Natural killer cell (primary cell): Measurements from ENCODE around the gene IGF2R. TPM values are rescaled to one million over a fixed set of nuclear protein-coding genes. Genes with fewer than 3 reads are reported as not detected.

ENCODE experiments used
- ATAC-seq, 3 donors: fragments of 150-1000 bp in 2 of 3; fragments of 200-7000 bp in 1 of 3; cut with Tn5 transposase; 1 replicate in 1 of 3; 2 replicates in 2 of 3; pipeline ENCODE4 v1.10.0; 2021; ENCODE audit warnings: mild to moderate bottlenecking in 2 of 3, moderate library complexity in 2 of 3
- DNase-seq, 2 donors: peaks; one replicate each; pipeline versions ENCODE4 v3.0.0 to v3.0.0-alpha.2; 2013 to 2021; ENCODE audit warnings: mixed read lengths in 1 of 2
- H3K27ac ChIP-seq: one replicate; pipeline ENCODE4 v1.5.1; 2013; ENCODE audit warnings: mild to moderate bottlenecking, low read length
- H3K27me3 ChIP-seq: one replicate; pipeline ENCODE4 v1.6.1; 2013; ENCODE audit warnings: low read length; ENCODE audit not compliant: control insufficient read depth, insufficient read depth
- H3K36me3 ChIP-seq: one replicate; pipeline ENCODE4 v1.6.1; 2013; ENCODE audit warnings: low read length; ENCODE audit not compliant: control insufficient read depth, insufficient read depth
- H3K4me1 ChIP-seq: one replicate; pipeline ENCODE4 v1.6.1; 2013; ENCODE audit warnings: low read length; ENCODE audit not compliant: control insufficient read depth, insufficient read depth
- H3K4me3 ChIP-seq: one replicate; pipeline ENCODE4 v1.5.1; 2013; ENCODE audit warnings: low read length
- H3K9me3 ChIP-seq: one replicate; pipeline ENCODE4 v1.6.1; 2013; ENCODE audit warnings: low read length; ENCODE audit not compliant: control insufficient read depth, insufficient read depth
- H3K27ac Mint-ChIP-seq, 2 donors: one replicate each; pipeline ENCODE4 v1.8.0; 2022; ENCODE audit warnings: mild to moderate bottlenecking in 2 of 2, mixed read lengths in 2 of 2, moderate library complexity in 1 of 2
- H3K27me3 Mint-ChIP-seq, 2 donors: one replicate each; pipeline ENCODE4 v1.8.0; 2022; ENCODE audit warnings: low read depth in 2 of 2, mixed read lengths in 2 of 2
- H3K36me3 Mint-ChIP-seq: one replicate; pipeline ENCODE4 v1.8.0; 2022; ENCODE audit warnings: mixed read lengths
- H3K4me1 Mint-ChIP-seq, 2 donors: one replicate each; pipeline ENCODE4 v1.8.0; 2022; ENCODE audit warnings: mixed read lengths in 2 of 2
- H3K4me3 Mint-ChIP-seq: one replicate; pipeline ENCODE4 v1.8.0; 2022; ENCODE audit warnings: mild to moderate bottlenecking, moderate library complexity, mixed read lengths
- H3K9me3 Mint-ChIP-seq, 2 donors: one replicate each; pipeline ENCODE4 v1.8.0; 2022; ENCODE audit warnings: mixed read lengths in 2 of 2
- WGBS: methylation state at CpG from one replicate; pipeline ENCODE4 v1.1.7; 2013; ENCODE audit warnings: missing lambda C conversion rate; ENCODE audit not compliant: insufficient coverage; 5-methylcytosine and 5-hydroxymethylcytosine counted together
- intact Hi-C: fragments of 100-400 bp; cut with micrococcal nuclease; formaldehyde crosslinking; loops from one replicate; pipeline ENCODE4 v1.14.2; 2022
- total RNA-seq, 4 donors: library from RNA; stranded (reverse); fragments of 120-200 nt in 1 of 4; gene quantifications; one replicate each; pipeline versions ENCODE4 v1.2.3 to v1.2.4, GENCODE V29; 2013 to 2022
- TF ChIP-seq, protein P1 (sequence below): fragments of 200-600 bp; IDR thresholded peaks from one replicate; pipeline ENCODE4 v1.8.0; 2022; ENCODE audit warnings: antibody characterized with exemption

The IGF2R gene
- total RNA-seq, 3 donors from 2014 or later (not counting 1 experiment from before 2014, with no cell fraction given), result 208 to 282 (median 253) TPM

DNA sequence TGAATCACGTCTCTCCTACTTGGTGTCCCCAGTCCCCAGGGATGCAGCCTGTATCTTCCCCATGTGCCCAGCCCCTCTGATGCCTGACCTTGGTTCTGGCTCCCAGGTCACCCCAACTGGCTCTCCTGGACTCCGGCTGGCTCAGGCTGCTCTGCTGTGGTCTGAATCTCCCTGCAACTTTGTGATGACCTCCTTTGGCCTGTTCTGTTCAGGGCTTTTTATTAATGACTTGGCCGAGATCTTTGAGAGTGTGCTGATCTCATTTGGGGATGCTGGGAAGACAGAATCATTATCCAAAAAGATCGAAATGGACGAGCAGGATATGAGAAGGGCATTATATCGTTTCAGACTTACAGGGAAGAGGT is 67.4 kb downstream of the IGF2R start:
- no peak overlapping the region for H3K4me3 Mint-ChIP-seq
- H3K9me3 Mint-ChIP-seq, result no peaks in the 10 kb centered on the region
- H3K27ac Mint-ChIP-seq, result peak overlapping the region; percentile 27 to 53
- peaks cover 72% of the 10 kb centered on the region for H3K36me3 ChIP-seq
- intact Hi-C loops, result no loop called here
- H3K4me3 ChIP-seq, result no peak overlapping the region
- WGBS, result 94% methylated on average over 6 of the region's 6 CpGs
- H3K36me3 Mint-ChIP-seq, result peaks cover 25% of the 10 kb centered on the region
- ATAC-seq, result no peak
- TF ChIP-seq, protein P1, sequence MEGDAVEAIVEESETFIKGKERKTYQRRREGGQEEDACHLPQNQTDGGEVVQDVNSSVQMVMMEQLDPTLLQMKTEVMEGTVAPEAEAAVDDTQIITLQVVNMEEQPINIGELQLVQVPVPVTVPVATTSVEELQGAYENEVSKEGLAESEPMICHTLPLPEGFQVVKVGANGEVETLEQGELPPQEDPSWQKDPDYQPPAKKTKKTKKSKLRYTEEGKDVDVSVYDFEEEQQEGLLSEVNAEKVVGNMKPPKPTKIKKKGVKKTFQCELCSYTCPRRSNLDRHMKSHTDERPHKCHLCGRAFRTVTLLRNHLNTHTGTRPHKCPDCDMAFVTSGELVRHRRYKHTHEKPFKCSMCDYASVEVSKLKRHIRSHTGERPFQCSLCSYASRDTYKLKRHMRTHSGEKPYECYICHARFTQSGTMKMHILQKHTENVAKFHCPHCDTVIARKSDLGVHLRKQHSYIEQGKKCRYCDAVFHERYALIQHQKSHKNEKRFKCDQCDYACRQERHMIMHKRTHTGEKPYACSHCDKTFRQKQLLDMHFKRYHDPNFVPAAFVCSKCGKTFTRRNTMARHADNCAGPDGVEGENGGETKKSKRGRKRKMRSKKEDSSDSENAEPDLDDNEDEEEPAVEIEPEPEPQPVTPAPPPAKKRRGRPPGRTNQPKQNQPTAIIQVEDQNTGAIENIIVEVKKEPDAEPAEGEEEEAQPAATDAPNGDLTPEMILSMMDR, result no peak
- peaks cover 28 to 29% of the 10 kb centered on the region in 2 donors for H3K4me1 Mint-ChIP-seq
- H3K27ac ChIP-seq, result no peak overlapping the region
- no peaks in the 10 kb centered on the region for H3K27me3 Mint-ChIP-seq
- DNase-seq, result no peak
- H3K27me3 ChIP-seq, result no peaks in the 10 kb centered on the region
- H3K9me3 ChIP-seq, result no peaks in the 10 kb centered on the region
- no peaks in the 10 kb centered on the region for H3K4me1 ChIP-seq

DNA sequence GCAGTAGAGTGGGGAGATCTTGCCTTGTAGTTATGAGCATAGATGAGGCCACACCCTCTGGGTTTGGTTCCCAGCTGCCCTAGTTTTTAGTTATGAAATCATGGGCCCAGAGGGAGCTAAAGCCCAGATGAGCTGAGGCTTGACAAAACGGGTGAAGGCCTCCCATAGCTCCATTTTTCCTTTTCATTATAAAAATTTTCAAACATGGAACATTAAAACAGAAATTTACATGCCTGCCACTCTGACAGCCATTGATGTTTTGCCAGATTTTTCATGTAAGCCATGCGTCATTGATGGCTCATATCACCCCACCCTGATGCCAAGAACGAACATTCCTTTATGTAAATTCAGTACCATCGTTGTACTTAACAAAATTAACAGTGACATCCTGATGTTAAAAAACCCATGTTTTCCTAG is 67.9 kb downstream of the IGF2R start:
- H3K27ac Mint-ChIP-seq, result peak overlapping the region; percentile 27 to 53
- H3K4me1 ChIP-seq, result no peaks in the 10 kb centered on the region
- peaks cover 72% of the 10 kb centered on the region for H3K36me3 ChIP-seq
- peaks cover 25% of the 10 kb centered on the region for H3K36me3 Mint-ChIP-seq
- no peaks in the 10 kb centered on the region for H3K9me3 Mint-ChIP-seq
- TF ChIP-seq, protein P1, result no peak
- ATAC-seq (no peak), DNase-seq (no peak)
- no peaks in the 10 kb centered on the region for H3K27me3 Mint-ChIP-seq
- H3K27ac ChIP-seq, result no peak overlapping the region
- H3K9me3 ChIP-seq, result no peaks in the 10 kb centered on the region
- intact Hi-C loops, result no loop called here
- no peak overlapping the region for H3K4me3 ChIP-seq
- no peaks in the 10 kb centered on the region for H3K27me3 ChIP-seq
- no peak overlapping the region for H3K4me3 Mint-ChIP-seq
- H3K4me1 Mint-ChIP-seq, result peaks cover 28% of the 10 kb centered on the region in 2 donors
- WGBS, result 93% methylated on average over 4 of the region's 4 CpGs

DNA sequence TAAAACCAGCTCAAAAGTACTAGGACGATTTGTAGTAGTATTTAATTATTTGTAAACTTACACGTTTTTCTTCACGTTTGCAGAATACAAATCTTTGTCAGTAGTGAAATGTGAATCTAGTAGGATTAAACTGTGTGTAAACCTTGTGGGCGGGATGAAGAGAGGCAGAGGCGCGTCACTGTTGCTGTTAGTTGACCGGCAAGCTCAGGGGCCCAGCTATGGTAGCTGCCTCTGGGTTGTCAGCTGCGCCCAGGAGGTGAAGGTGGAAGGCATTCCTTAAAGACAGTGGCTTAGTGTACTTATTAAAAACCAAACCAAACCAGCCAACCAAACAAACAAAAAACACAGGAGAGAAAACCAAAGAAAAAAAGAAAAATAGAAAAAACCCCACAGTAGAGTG is 69.6 kb downstream of the IGF2R start:
- Mint-ChIP-seq H3K4me1 (peaks cover 34 to 40% of the 10 kb centered on the region in 2 donors), H3K4me3 (no peak overlapping the region), H3K9me3 (no peaks in the 10 kb centered on the region), H3K27ac (peak overlapping the region; percentile 27 to 60), H3K36me3 (peaks cover 30% of the 10 kb centered on the region), H3K27me3 (no peaks in the 10 kb centered on the region)
- Histone ChIP-seq H3K4me1 (peaks cover 5% of the 10 kb centered on the region), H3K9me3 (no peaks in the 10 kb centered on the region), H3K36me3 (peaks cover 72% of the 10 kb centered on the region), H3K4me3 (no peak overlapping the region), H3K27ac (no peak overlapping the region), H3K27me3 (no peaks in the 10 kb centered on the region)
- ATAC-seq, result no peak
- TF ChIP-seq, protein P1, result no peak
- DNase-seq, result no peak
- intact Hi-C loops, result no loop called here
- 95% methylated on average over 7 of the region's 8 CpGs for WGBS

DNA sequence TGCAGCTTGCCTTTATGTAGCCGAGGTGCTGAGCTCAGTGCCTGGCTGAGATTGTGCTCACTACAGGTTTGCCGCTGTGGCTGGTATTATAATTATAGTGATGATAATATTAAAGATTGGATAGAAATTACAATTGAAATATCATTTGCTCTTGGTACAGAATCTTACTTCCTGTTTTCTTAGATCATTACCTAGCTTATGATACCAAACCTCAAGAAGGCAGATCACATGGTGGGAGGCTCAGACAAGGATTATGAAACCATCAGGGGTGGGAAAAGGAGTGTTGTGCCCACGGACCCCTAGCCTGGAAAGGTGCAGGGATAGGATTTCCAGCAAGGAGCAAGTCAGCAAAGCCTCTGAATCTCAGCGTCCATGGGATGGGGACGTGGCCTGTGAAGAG is 70.6 kb downstream of the IGF2R start:
- Histone ChIP-seq H3K9me3 (no peaks in the 10 kb centered on the region), H3K36me3 (peaks cover 72% of the 10 kb centered on the region), H3K27ac (no peak overlapping the region), H3K4me3 (no peak overlapping the region), H3K27me3 (no peaks in the 10 kb centered on the region), H3K4me1 (peaks cover 5% of the 10 kb centered on the region)
- Mint-ChIP-seq H3K9me3 (no peaks in the 10 kb centered on the region), H3K4me1 (peaks cover 38 to 40% of the 10 kb centered on the region in 2 donors), H3K4me3 (no peak overlapping the region), H3K27ac (peak overlapping the region; percentile 9 to 27), H3K36me3 (peaks cover 27% of the 10 kb centered on the region), H3K27me3 (no peaks in the 10 kb centered on the region)
- TF ChIP-seq, protein P1, result no peak
- intact Hi-C loops, result no loop called here
- ATAC-seq, result no peak
- no peak for DNase-seq
- WGBS, result 88% methylated on average over 5 of the region's 5 CpGs
